Left lobe of liver (tissue), 2 donors: ENCODE data around the gene FOXP4. TPM values are rescaled to one million over a fixed set of nuclear protein-coding genes. Genes with fewer than 3 reads are reported as not detected.

Experiments
- ATAC-seq: fragments of 200-7000 bp; cut with Tn5 transposase; one replicate; pipeline ENCODE4 v1.9.1; 2020; ENCODE audit warnings: mild to moderate bottlenecking, moderate library complexity
- DNase-seq: peaks from one replicate; pipeline ENCODE4 v3.0.0-alpha.2; 2020; ENCODE audit warnings: low spot score
- total RNA-seq: library from RNA; stranded (reverse); gene quantifications from one replicate; pipeline ENCODE4 v1.2.1, GENCODE V29; 2021
- donor health status: DM: no; HTN: no; CAD: no; lungs with moderate emphysema.
- donor health status: DM: no; HTN: yes; CAD: no.

Gene FOXP4
- total RNA-seq, 1 donor from 2014 or later: 24.6 TPM

DNA sequence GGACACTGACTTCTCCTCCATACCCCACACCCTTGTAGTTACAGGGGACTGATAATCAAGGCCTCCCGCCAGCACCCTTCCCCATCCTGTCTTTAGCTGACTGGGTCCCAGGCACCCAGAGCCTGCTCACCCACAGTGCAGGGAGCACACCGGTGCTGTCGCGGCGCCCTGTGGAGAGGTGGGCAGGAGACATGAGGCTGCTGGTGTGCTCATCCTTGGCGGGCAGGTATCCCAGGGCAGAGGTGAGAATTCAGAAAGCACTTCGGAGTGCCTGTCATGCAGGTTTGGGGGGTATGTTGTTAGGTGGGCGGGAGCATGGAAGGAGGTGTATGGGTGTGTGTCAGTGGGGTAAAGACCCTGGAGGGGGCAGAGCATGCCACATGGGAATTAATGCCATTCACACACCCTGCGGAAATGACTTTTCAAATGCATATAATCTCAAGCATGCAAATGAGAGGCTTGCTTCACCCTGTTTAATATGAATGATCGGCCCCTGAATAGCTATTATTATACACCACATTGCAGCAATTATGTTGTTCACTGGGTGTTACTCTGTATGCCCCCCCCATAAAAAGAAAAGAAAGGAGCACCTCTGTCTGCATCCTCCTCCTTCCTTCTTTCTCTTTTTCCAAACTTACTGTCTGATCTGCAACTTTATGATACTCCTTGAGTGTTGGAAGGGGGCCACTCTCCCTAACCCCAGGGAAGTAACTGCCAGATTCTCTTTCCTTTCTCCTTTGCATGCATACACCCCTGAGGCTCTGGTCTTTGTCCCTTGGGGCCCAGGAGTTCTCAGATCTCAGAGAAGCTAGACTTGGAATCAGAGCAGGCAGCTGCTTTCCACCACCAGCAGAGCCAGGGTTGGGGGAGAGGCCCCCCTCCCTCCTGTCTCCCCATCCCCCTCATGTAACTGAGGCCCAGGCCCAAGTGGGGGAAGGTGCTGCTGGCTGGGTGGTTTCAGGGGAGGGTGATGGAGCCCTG is 16.0 kb downstream of the FOXP4 start:
- no peak for ATAC-seq
- no peak for DNase-seq

DNA sequence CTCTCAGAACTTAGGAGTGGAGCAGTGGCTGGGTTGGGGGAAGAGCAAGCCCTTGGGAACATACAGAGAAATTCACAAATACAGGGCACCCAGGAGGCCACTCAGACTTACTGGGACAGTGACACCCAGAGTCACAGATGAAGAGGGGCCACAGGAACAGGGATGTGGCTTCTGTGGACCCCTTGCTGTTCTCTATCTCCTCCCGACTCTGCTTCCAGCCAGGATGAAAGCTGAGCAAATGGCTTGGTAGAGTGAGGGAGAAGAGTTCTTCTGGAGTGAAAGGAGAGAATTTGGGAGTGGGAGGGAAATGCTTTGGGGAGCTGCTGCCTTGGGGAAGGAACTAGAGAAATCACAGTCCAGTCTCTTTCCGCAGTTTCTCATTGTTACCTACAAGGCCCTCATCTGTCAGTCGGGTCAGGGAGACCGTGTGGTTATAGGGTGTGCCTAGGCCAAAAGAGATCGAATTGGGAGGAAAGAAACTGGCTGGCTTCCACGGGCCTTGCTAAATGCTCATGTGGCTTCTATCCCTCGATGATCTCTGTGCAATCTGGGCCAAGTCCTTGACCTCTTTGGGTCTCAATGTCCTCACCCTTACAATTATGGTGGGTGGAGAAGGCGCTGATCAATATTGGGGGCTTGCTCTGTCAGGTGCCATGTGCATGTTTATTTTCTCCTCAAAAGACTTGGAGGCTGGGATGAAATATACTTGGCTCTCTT is 17.0 kb downstream of the FOXP4 start:
- ATAC-seq (peak; percentile 76), DNase-seq (peak; percentile 87)

DNA sequence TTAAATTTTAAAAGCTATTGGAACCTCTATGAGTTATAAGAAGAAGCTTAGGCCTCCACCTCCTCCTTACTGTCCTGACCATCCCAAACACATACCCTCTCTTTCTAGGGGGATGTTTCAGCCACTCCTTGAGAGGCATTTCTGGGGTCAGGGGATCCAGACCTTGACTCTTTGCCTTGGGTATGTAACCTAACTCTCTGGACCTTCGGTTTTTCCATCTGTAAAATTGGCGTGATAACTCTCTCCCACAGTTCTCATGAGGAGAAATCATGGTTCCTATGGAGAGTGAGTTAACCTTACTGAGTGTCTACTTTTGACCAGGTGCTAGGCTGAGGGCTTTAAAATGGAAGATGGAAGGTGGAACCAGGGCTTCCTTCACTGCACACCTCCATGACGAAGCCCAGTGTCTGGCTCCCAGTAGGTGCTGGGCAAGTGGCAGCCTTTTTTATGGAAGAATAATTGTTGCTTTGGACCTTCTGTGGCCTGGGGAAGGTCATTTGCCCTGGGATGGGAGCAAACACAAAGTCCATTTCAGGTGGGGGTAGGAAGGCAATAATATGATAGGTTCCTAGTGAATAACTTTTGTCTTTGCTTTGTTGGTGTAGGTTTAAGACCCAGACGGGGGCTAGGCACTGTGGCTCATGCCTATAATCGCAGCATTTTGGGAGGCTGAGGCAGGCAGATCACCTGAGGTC is 18.4 kb downstream of the FOXP4 start:
- DNase-seq (no peak), ATAC-seq (peak; percentile 4)

DNA sequence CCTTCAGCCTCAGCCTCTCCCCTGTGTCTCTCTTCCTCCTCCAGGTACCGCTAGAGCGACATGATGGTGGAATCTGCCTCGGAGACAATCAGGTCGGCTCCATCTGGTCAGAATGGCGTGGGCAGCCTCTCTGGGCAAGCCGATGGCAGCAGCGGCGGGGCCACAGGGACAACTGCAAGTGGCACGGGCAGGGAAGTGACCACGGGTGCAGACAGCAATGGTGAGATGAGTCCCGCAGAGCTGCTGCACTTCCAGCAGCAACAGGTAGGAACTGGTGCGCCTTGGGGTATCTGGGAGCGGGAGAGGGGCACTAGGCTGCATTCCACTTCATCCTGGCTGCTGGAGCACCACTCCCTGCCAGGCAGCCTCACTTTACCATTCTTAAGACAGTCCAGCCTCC is 19.5 kb downstream of the FOXP4 start:
- no peak for DNase-seq
- no peak for ATAC-seq

DNA sequence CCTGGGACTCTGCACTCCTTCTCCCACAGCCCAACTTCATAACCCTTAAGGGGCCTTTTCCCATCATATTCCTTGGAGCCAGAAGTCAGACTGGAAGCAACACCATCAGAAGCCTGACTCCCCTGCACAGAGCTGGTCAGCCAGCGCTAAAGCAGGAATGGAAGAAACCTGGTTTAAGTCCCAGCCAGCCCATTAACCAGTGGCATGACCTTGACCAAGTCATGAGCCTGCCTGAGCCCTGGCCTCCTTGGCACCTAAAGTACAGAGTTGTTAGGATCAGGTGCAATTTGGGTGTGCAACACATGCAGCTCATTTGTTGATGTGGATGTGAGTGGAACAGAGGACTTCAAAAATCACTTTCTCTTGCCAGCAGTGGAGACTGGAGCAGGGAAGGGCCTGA is 20.8 kb downstream of the FOXP4 start:
- no peak for ATAC-seq
- no peak for DNase-seq

DNA sequence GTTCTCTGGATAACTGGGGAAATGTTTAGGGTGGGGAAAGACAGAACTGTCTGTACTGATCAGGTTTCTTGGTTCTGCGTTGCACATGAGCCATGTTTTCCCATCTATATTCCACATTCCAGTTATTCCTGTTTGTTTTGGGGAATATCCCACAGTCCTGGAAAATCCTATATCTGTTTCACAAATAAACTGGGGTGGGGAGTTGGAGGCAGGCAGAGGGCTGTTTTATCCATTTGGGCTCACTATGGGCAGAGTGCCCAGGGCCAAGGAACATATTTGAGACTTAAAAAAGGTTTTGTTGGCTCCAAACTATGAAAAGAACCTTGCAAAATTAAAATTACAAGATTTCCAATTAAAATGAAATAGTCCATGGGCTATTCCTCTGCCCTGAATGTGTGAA is 21.5 kb downstream of the FOXP4 start:
- ATAC-seq (no peak), DNase-seq (no peak)

DNA sequence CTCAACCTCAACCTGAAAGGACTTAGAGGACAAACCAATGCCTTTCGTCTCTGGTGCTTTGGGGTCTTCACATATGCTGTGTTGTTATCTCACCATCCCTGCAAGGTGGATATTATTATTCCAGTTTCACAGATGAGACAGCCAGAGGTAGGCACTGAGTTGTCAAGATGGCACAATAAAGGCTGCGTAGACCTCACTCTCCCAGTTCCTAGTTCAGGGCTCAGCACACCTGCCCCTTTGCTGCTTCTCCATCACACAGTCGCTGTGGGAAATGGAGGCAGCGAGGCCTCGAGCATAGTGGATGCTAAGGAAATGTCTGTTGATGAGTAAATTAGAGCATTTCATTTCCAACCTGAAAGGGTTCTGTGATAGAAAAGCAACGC is 22.0 kb downstream of the FOXP4 start:
- ATAC-seq (no peak), DNase-seq (no peak)

DNA sequence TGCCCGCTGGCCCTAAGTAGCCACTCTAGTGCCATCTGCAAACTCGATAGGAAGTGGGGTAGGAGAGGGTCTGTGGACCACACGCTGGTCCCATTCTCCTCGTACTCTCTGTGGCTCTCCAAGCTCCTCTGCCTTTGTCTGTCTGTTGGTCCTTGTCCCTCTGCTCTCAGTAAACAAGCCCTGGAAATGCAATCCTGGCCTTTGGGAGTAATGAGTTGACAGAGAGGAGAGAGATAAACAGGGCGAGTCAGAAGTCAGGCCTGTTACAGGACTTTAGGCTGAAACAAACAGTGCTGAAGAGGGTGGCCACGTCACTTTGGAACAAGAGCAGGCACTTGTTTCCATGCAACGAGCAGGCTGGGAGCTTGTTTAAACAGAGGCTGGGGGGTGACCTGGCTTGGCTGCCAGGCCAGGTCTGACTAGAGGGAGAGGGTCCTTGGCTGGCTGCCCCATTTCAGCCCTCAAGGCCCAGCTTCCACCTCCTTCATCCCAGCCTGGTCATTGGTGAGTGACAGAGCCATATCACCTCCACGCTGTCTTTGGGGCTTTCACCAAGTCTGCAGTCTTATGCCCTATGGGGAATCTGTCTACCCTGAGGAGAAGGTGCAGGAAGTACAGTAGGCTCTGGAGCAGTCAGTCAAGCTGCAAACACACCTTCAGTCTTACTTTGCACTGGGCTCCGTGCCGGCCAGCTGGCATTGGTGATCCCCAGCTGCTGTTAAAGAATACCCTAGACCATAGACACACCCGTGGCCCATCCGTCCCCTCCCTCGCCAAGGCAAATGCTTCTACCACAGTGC is 22.6 kb downstream of the FOXP4 start:
- ATAC-seq (peak; percentile 88), DNase-seq (peak; percentile 86)

DNA sequence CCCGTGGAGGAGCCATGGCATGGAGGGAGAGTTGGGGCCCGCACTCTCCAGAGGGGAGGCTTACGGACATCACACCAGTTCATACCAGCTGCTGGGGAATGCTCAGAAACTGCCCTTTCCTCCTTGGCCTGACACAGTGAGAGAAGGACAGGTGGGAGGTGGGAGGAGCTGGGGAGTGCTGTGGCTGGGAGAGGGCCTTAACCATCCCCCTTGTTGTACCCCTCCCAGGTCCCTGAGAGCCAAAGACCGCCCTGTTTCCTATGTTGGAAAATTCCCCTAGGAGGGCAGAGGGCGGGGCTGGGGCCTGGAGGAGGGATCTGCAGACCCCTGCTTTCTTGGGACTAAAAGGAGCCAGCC is 24.1 kb downstream of the FOXP4 start:
- no peak for DNase-seq

DNA sequence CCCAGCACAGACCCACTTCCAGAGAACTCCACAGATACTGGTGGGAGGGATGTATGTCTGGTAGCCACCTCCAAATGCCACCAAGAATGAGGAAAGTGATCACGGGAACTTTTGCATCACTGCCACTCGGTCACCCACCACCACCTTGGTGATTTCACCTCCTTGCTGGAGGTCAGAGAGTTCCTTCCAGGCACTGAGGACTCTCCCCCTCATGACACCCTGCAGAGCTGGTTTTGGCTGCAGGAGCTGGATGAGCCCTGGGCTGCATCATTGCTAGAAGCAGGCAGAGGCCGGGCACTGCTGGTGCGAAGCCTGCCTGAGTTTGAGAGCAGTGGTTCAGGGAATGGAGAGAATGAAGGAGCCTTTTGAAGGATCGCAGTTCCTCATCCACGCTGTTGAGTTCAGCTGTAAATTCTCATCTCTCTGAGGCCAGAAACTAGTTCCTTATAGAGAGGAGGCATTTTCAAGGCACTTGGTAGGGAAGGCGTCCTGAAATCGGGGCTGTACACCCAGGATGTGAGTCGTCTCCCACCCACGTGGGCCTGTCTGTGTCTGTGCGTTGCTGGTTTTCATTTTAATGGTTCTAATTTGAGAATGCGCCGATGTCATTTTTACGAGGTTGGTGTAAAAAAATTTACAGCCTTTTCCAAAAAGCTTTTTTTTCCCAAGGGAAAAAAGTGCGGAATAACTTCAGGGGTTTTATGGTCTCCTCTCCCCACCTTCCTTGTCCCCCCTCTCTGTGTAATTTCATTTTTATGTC is 25.0 kb downstream of the FOXP4 start:
- DNase-seq: no peak
- no peak for ATAC-seq

More for the DNA sequence above, 24.1 kb downstream of the FOXP4 start:
- ATAC-seq: no peak

DNA sequence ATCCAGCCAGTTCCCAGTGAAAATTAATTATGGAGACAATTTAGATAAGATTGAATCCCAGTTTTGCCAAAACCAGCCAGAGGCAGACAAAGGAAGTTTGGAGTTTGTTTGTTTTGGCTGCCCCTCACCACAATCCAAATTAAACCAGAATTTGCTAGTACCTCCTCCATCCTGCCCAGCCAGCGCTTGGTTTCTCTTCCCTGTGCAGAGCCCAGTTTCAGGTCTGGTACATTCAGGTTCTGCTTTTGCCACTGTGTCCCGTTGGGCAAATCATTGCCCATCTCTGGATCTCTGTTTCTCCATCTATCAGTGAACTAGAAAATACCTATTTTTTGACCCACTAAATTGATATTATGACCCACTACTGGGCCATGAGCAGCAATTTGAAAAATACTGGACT is 26.4 kb downstream of the FOXP4 start:
- DNase-seq: no peak
- no peak for ATAC-seq

DNA sequence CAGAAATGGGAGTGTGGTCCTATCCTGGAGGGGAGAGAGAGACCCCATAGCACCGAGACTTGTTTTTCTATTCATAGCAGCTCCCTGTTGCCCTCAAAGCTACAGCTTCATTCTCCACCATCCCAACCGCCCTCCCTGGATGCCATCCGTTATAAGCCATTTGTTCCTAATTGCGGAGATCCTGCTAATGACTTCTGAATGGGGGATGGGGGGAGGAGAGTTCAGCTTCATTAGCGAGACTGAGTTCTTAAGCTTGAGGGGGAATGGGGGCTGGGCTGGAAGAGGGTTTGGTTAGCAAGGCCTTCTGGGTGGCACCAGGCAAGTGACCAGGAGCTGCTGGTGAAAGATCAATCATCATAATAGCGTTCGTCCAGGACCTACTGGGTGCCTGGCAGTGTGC is 27.1 kb downstream of the FOXP4 start:
- ATAC-seq (no peak), DNase-seq (no peak)

DNA sequence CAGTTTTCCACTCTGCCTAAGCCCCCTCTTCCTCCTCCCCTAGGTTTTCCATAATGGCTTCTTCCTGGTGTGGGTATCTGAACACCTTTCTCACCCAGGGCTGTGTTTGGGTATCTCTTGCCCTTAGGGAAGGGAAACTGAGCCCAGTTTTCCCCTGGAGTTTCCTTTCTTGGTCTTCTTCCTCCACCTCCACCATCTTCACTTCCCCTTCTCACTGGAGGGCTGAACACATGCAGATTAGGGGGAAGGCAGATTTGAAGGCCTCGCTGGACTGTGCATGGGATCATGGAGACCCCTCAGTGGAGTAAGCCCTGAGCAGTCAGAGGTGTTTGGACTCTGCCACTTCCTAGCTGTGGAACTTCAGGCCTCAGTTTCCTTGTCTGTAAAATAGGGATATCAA is 27.8 kb downstream of the FOXP4 start:
- DNase-seq: no peak
- no peak for ATAC-seq

DNA sequence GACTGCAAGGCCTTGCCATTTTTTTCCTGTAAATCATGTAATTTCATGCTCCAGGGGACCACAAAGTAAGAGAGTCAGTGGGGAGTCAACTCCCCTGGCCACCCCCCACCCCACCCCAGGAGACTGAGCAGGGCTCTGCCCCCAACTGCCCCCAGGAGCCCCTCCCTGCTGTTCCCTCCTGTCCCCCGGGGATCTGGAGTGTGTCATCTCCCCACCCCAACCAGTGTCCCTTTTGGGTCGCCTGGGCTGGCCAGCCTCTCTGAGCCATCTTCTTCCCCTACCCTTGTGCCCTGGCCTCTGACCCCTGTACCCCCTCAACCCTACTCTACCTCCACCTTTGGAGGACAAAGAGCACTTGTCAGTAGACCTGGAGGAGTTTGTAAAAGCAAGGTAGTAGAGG is 29.4 kb downstream of the FOXP4 start:
- no peak for ATAC-seq
- no peak for DNase-seq

DNA sequence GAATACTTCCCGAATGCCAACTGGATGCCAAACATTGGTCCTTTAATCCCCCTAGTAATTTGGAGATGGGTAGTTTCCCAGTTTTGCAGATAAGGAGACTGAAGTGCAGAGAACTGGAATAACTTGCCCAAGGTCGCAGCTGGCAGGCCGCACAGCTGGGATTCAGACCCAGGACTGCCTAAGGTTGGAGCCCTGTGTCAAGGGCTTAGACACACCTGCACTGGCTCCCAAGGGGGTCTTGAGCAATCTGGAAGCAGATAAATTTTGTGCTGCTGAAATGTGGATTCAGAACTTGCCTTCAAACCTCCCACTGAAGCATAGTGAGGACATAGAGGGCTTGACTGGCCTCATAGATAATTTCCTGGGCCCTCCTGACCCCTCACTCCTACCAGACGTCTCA is 30.5 kb downstream of the FOXP4 start:
- DNase-seq (no peak), ATAC-seq (no peak)

DNA sequence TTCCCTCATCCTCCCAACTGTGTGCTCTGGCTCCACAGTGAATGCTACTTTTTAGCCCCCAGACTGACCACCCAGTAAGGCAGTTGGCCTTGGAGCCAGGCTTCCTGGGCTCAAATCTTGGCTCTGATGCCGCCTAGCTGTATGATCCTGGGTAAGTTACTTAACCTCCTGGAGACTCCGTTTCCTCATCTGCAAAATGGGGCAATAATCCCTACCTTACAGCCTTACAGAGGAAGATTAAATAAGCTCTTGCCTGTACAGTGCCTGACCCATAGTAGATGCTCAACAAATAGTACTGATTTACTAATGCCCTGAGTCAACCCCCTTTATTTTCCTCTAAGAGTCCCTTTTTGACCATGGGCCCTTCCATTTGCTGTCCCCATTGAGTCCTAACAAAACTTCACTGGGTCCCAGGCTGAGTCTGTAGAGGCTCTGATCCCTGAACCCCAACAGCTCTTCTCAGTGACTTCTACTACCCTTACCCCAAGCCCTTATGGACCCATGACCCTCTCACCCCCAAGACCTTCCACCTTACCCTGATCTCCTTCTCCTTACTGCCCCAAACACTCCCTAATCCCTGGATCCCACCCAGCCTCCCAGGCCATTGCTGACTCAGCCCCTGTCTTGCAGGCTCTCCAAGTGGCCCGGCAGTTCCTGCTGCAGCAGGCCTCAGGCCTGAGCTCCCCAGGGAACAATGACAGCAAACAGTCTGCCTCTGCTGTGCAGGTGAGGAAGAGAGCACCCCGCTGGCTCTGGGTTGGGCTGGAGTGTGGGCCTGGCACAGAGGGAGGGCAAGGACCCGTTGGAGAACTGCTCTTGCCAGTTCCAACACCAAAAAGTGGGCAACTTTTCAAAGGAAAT is 31.4 kb downstream of the FOXP4 start:
- ATAC-seq (peak; percentile 81), DNase-seq (peak; percentile 69)

DNA sequence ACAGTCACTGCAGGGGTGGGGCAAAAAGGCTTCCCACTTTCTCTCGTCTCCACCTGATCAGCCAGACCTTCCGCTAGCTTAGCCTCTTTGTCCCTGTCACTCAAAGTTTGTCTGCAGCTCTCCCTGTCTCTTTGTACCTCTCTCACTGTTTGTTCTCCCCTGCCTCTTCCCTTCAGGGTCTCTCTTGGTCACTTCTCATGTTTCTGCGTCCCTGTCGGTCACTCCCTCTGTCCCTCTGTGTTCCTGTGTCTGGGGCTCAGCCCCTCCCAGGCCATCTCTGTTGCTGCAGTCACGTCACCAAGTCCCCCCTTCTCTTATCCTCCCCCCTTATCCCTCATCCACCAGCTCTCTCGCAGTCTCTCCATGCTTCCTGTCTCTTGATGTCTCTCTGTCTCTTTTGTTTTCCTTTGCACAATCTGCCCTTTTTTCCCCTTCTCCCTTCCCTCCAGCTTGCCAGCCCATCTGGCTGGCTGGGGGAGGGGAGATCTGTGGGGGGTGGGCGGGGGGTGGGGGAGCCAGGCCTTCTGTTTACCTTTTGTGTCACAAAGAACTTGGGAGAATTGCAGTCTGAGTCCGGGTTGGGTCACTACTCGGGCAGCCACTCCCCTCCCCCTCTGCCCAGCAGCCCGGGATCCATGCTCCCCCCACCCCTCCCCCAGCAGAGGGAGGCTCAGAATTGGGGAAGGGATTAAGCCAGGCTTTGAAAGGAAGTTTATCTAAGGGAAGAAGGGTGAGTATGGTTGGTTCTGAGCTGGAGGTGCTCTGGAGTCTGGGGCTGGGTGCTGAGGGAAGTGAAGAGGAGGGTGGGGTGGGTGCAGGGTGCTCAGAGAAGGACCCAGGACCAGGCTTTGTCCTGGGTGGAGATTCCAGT is 32.3 kb downstream of the FOXP4 start:
- no peak for DNase-seq
- ATAC-seq: peak; percentile 21

DNA sequence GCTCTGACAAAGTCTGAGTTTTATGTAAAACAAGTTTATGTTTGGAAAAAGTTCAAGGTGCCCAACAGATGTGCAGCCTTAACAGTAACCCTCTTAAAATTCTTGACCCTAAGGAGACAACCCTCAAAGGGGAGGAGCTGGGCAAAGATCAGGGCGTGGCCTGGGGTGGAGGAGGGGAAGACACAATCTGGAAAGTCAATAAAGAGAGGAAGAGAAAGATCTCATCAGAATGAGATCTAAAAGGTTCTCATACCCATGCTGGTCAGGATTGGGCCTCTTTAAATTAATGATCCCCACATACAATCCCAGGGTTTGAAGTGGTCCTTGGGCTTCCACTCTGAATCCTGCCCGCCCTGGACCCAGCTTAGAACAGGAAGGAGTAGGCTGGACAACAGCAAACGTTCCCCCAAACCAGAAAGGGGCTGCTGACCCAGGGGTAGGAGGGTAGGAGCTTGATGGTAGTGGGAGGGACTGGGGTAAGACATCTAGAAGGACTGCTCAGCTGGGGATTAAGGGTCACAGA is 33.0 kb downstream of the FOXP4 start:
- DNase-seq: no peak
- ATAC-seq: no peak
